Uterus (tissue), 2 donors: Measurements from ENCODE around the gene RNF225.
"Not testable (repeated sequence)": the region's sequence is repeated elsewhere in the genome, so short reads cannot be mapped to it uniquely, and the experiment has no call there.

ENCODE experiments used
- CTCF ChIP-seq, 4 experiments: fragments of 200-600 bp in 2 of 4; fragments of 450-650 bp in 2 of 4; sonication (generic) in 2 of 4; IDR thresholded peaks; one replicate each; pipeline ENCODE4 v1.5.1; 2016 to 2019; ENCODE audit warnings: antibody characterized with exemption in 4 of 4, mild to moderate bottlenecking in 2 of 4, moderate library complexity in 1 of 4
- POLR2A ChIP-seq, 2 donors: fragments of 450-650 bp; IDR thresholded peaks; one replicate each; pipeline ENCODE4 v1.6.1; 2016; ENCODE audit warnings: antibody characterized with exemption in 2 of 2, mild to moderate bottlenecking in 1 of 2, moderate library complexity in 1 of 2

- TF ChIP-seq CTCF, POLR2A (IDR thresholded peaks at IDR 0.05): not testable (repeated sequence)
These were observed 47.4 kb upstream of the RNF225 start for GRCh38 chr19:58348080-58348479.
